Stimulated activated CD4-positive, alpha-beta T cell treated with anti-CD3 and anti-CD28 coated beads, Interleukin-4, amount 100 ng/mL, for 4 hours (primary cell): ENCODE data around the gene HDAC8.
"Not testable (repeated sequence)": the region's sequence is repeated elsewhere in the genome, so short reads cannot be mapped to it uniquely, and the experiment has no call there.

Experiments used
- DNase-seq, 2 experiments: peaks; one replicate each; pipeline ENCODE4 v3.0.0-alpha.2; 2020

HDAC8 gene

GRCh38 chrX:72449034-72449433 lies 123.6 kb downstream of the HDAC8 start:
- not testable (repeated sequence) for DNase-seq

- not testable (repeated sequence) for DNase-seq
Measured at GRCh38 chrX:72440764-72441163, 131.9 kb downstream of the HDAC8 start.

- DNase-seq: no peak
Measured at GRCh38 chrX:72436010-72436409, 136.6 kb downstream of the HDAC8 start.

GRCh38 chrX:72430405-72430968 lies 142.2 kb downstream of the HDAC8 start:
- no peak for DNase-seq

GRCh38 chrX:72421797-72422196 lies 150.8 kb downstream of the HDAC8 start:
- DNase-seq: no peak

- no peak for DNase-seq
Measured at GRCh38 chrX:72409993-72410392, 162.7 kb downstream of the HDAC8 start.

GRCh38 chrX:72408885-72409284 lies 163.8 kb downstream of the HDAC8 start:
- no peak for DNase-seq

GRCh38 chrX:72405136-72405535 lies 167.5 kb downstream of the HDAC8 start:
- not testable (repeated sequence) for DNase-seq

GRCh38 chrX:72402614-72403013 lies 170.0 kb downstream of the HDAC8 start:
- DNase-seq: no peak

GRCh38 chrX:72399816-72400215 lies 172.8 kb downstream of the HDAC8 start:
- no peak for DNase-seq

GRCh38 chrX:72396117-72396516 lies 176.5 kb downstream of the HDAC8 start:
- DNase-seq: no peak

GRCh38 chrX:72395237-72395636 lies 177.4 kb downstream of the HDAC8 start:
- DNase-seq: no peak

GRCh38 chrX:72394518-72395170 lies 178.0 kb downstream of the HDAC8 start:
- DNase-seq: no peak

- DNase-seq: no peak
Measured at GRCh38 chrX:72393836-72394517, 178.7 kb downstream of the HDAC8 start.

- DNase-seq: no peak
Measured at GRCh38 chrX:72392816-72393800, 179.5 kb downstream of the HDAC8 start.

- no peak for DNase-seq
Measured at GRCh38 chrX:72392042-72392441, 180.6 kb downstream of the HDAC8 start.

GRCh38 chrX:72387247-72387646 lies 185.4 kb downstream of the HDAC8 start:
- no peak for DNase-seq

GRCh38 chrX:72382202-72382595 lies 190.4 kb downstream of the HDAC8 start:
- DNase-seq: no peak

GRCh38 chrX:72381439-72382201 lies 191.0 kb downstream of the HDAC8 start:
- no peak for DNase-seq

- DNase-seq: no peak
Measured at GRCh38 chrX:72376124-72376523, 196.5 kb downstream of the HDAC8 start.

- no peak for DNase-seq
Measured at GRCh38 chrX:72373136-72373535, 199.5 kb downstream of the HDAC8 start.

- DNase-seq: no peak
Measured at GRCh38 chrX:72372735-72373134, 199.9 kb downstream of the HDAC8 start.
